HL-60 (cell line): Measurements from ENCODE around the gene GABBR1.

Experiments used
- SPI1 ChIP-seq: IDR thresholded peaks from 2 replicates; pipeline ENCODE4 v1.6.1; 2012; ENCODE audit warnings: low read depth, mild to moderate bottlenecking, borderline replicate concordance
- TF ChIP-seq, protein P1 (sequence below): IDR thresholded peaks from one replicate; pipeline ENCODE4 v1.5.1; 2011; ENCODE audit warnings: low read length, control low read depth, inconsistent platforms; ENCODE audit not compliant: insufficient read depth
- TF ChIP-seq, protein P2 (sequence below): IDR thresholded peaks from 2 replicates; pipeline ENCODE4 v1.6.1; 2012; ENCODE audit warnings: low read depth; ENCODE audit not compliant: insufficient replicate concordance

DNA sequence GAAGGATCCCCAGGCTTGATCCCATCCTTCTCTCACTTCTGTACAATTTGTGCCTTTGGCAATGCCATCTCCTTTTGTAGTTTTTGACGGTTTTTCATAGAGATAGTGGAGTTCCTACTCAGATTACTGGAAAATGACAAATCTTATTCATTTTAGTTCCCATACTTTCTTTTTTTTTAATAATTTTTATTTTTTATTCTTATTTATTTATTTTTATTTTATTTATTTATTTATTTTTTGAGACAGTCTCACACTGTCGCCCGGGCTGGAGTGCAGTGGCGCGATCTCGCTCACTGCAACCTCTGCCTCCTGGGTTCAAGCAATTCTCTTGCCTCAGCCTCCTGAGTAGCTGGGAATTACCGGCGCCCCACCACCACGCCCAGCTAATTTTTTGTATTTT is 4.3 kb upstream of the GABBR1 start:
- TF ChIP-seq SPI1: no peak
- TF ChIP-seq, protein P1, sequence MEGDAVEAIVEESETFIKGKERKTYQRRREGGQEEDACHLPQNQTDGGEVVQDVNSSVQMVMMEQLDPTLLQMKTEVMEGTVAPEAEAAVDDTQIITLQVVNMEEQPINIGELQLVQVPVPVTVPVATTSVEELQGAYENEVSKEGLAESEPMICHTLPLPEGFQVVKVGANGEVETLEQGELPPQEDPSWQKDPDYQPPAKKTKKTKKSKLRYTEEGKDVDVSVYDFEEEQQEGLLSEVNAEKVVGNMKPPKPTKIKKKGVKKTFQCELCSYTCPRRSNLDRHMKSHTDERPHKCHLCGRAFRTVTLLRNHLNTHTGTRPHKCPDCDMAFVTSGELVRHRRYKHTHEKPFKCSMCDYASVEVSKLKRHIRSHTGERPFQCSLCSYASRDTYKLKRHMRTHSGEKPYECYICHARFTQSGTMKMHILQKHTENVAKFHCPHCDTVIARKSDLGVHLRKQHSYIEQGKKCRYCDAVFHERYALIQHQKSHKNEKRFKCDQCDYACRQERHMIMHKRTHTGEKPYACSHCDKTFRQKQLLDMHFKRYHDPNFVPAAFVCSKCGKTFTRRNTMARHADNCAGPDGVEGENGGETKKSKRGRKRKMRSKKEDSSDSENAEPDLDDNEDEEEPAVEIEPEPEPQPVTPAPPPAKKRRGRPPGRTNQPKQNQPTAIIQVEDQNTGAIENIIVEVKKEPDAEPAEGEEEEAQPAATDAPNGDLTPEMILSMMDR: no peak
- TF ChIP-seq, protein P2, sequence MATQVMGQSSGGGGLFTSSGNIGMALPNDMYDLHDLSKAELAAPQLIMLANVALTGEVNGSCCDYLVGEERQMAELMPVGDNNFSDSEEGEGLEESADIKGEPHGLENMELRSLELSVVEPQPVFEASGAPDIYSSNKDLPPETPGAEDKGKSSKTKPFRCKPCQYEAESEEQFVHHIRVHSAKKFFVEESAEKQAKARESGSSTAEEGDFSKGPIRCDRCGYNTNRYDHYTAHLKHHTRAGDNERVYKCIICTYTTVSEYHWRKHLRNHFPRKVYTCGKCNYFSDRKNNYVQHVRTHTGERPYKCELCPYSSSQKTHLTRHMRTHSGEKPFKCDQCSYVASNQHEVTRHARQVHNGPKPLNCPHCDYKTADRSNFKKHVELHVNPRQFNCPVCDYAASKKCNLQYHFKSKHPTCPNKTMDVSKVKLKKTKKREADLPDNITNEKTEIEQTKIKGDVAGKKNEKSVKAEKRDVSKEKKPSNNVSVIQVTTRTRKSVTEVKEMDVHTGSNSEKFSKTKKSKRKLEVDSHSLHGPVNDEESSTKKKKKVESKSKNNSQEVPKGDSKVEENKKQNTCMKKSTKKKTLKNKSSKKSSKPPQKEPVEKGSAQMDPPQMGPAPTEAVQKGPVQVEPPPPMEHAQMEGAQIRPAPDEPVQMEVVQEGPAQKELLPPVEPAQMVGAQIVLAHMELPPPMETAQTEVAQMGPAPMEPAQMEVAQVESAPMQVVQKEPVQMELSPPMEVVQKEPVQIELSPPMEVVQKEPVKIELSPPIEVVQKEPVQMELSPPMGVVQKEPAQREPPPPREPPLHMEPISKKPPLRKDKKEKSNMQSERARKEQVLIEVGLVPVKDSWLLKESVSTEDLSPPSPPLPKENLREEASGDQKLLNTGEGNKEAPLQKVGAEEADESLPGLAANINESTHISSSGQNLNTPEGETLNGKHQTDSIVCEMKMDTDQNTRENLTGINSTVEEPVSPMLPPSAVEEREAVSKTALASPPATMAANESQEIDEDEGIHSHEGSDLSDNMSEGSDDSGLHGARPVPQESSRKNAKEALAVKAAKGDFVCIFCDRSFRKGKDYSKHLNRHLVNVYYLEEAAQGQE: no peak
